ENCODE results near the gene SH3RF3. TPM values are rescaled to one million over a fixed set of nuclear protein-coding genes. Genes with fewer than 3 reads are reported as not detected.

The SH3RF3 gene
- total RNA-seq, 1 donor from 2014 or later: 35.8 TPM

Other genes with a start within 250 kb of the SH3RF3 start
- gene EDAR, start 140.0 kb upstream of the SH3RF3 start, total RNA-seq: 0.05 TPM in 1 of 2 replicates, not detected in the other